Endothelial cell of umbilical vein (primary cell): ENCODE data around the gene ATF6B. TPM values are rescaled to one million over a fixed set of nuclear protein-coding genes. Genes with fewer than 3 reads are reported as not detected.

ENCODE experiments used
- BruUV-seq: library from RNA; stranded (reverse); fragments of 400-500 nt; replicated peaks from 2 replicates; lab custom pipeline; 2021; lab: Mats Ljungman, UMichigan
- CTCF ChIA-PET: fragments of 300-600, 350-600 bp; sonication (Branson Sonifier 250); formaldehyde crosslinking; loops from one replicate; lab custom pipeline; 2021; ENCODE audit warnings: antibody characterized with exemption, inconsistent platforms; lab: Charles Lee
- POLR2A ChIA-PET: fragments of 300-600, 350-600 bp; sonication (Branson Sonifier 250); formaldehyde crosslinking; loops from one replicate; lab custom pipeline; 2021; ENCODE audit warnings: antibody characterized with exemption, inconsistent platforms; lab: Charles Lee
- DNase-seq: peaks from one replicate; pipeline ENCODE4 v3.0.0-alpha.2; 2011; ENCODE audit warnings: low read depth, low spot score
- FAIRE-seq: peaks from 2 replicates; lab custom pipeline; 2011; peaks lifted over from hg19 to GRCh38; lab: Jason Lieb, UNC
- H2AFZ ChIP-seq: 2 replicates; pipeline ENCODE4 v1.6.0; 2012; ENCODE audit warnings: low read depth, low read length, control low read depth, inconsistent platforms
- H3K27ac ChIP-seq: 2 replicates; pipeline ENCODE4 v1.5.1; 2011; ENCODE audit warnings: low read depth, mild to moderate bottlenecking, control low read depth, low read length, moderate library complexity; ENCODE audit not compliant: insufficient read depth
- H3K27me3 ChIP-seq, 2 experiments: 2 replicates each; pipeline versions ENCODE4 v1.6.0 to v1.6.1; 2011; ENCODE audit warnings: low read length in 2 of 2, mixed read lengths in 1 of 2; ENCODE audit not compliant: control insufficient read depth in 2 of 2, insufficient read depth in 2 of 2
- H3K36me3 ChIP-seq, 2 experiments: 2 replicates in 1 of 2; 3 replicates in 1 of 2; pipeline ENCODE4 v1.5.1; 2011; ENCODE audit warnings: low read length in 2 of 2, mild to moderate bottlenecking in 1 of 2, moderate library complexity in 1 of 2; ENCODE audit not compliant: control insufficient read depth in 2 of 2, insufficient read depth in 2 of 2; ENCODE audit errors: extremely low read depth in 1 of 2
- H3K4me1 ChIP-seq: 3 replicates; pipeline ENCODE4 v1.5.1; 2011; ENCODE audit warnings: mild to moderate bottlenecking, low read length; ENCODE audit not compliant: control insufficient read depth, insufficient read depth; ENCODE audit errors: extremely low read depth
- H3K4me2 ChIP-seq: 2 replicates; pipeline ENCODE4 v1.6.1; 2011; ENCODE audit warnings: low read length, control low read depth, mixed read lengths; ENCODE audit not compliant: insufficient read depth
- H3K4me3 ChIP-seq, 3 experiments: fragments of 200-600 bp in 1 of 3; sonication (generic), shearing (Covaris generic) in 1 of 3; replicated peaks in 1 of 3; 2 replicates each; pipeline ENCODE4 v1.5.1; 2011 to 2016; ENCODE audit warnings: control low read depth in 3 of 3, low read length in 3 of 3, mild to moderate bottlenecking in 2 of 3, inconsistent platforms in 1 of 3, low read depth in 1 of 3, moderate library complexity in 1 of 3; ENCODE audit not compliant: insufficient read depth in 1 of 3
- H3K79me2 ChIP-seq: 2 replicates; pipeline ENCODE4 v1.6.0; 2012; ENCODE audit warnings: low read length, inconsistent platforms; ENCODE audit not compliant: control insufficient read depth, insufficient read depth
- H3K9ac ChIP-seq: replicated peaks from 2 replicates; pipeline ENCODE3; 2011; ENCODE audit warnings: low read length, control low read depth; ENCODE audit not compliant: insufficient read depth; ENCODE audit errors: extremely low read depth
- H3K9me1 ChIP-seq: replicated peaks from 3 replicates; pipeline ENCODE4 v1.6.0; 2011; ENCODE audit warnings: mild to moderate bottlenecking, low read length; ENCODE audit not compliant: control insufficient read depth, insufficient read depth; ENCODE audit errors: extremely low read depth
- H3K9me3 ChIP-seq: replicated peaks from 2 replicates; pipeline ENCODE4 v1.5.1; 2012; ENCODE audit warnings: low read length, inconsistent platforms; ENCODE audit not compliant: control insufficient read depth, insufficient read depth
- H4K20me1 ChIP-seq: replicated peaks from 2 replicates; pipeline ENCODE3; 2011; ENCODE audit warnings: mild to moderate bottlenecking, low read length; ENCODE audit not compliant: control insufficient read depth, insufficient read depth; ENCODE audit errors: extremely low read depth
- CTCF ChIP-seq, 2 donors: IDR thresholded peaks; 1 replicate in 1 of 2; 2 replicates in 1 of 2; pipeline ENCODE4 v1.5.1; 2011; ENCODE audit warnings: low read length in 2 of 2, mild to moderate bottlenecking in 2 of 2, moderate library complexity in 2 of 2, control low read depth in 1 of 2, inconsistent platforms in 1 of 2, low read depth in 1 of 2; ENCODE audit not compliant: insufficient read depth in 1 of 2; ENCODE audit errors: extremely low read depth in 1 of 2
- EZH2 ChIP-seq: IDR thresholded peaks from 2 replicates; pipeline ENCODE4 v1.6.1; 2012; ENCODE audit warnings: borderline replicate concordance, low read depth, mild to moderate bottlenecking, moderate library complexity, low read length, inconsistent platforms; ENCODE audit not compliant: severe bottlenecking
- FOS ChIP-seq: IDR thresholded peaks from 2 replicates; pipeline ENCODE4 v1.6.1; 2011; ENCODE audit warnings: mild to moderate bottlenecking, low read length, moderate library complexity, borderline replicate concordance; ENCODE audit not compliant: insufficient read depth
- GATA2 ChIP-seq: IDR thresholded peaks from 2 replicates; pipeline ENCODE4 v1.7.0; 2011; ENCODE audit warnings: low read depth, mild to moderate bottlenecking, moderate library complexity, mixed read lengths, low read length; ENCODE audit not compliant: insufficient read length, insufficient read depth
- JUN ChIP-seq: IDR thresholded peaks from 2 replicates; pipeline ENCODE4 v1.6.1; 2011; ENCODE audit warnings: borderline replicate concordance, low read depth; ENCODE audit not compliant: insufficient read length, insufficient read depth
- MAX ChIP-seq: IDR thresholded peaks from 2 replicates; pipeline ENCODE4 v1.6.1; 2011; ENCODE audit not compliant: insufficient read depth, insufficient read length
- MYC ChIP-seq: IDR thresholded peaks from one replicate; pipeline ENCODE4 v1.6.1; 2011; ENCODE audit warnings: mild to moderate bottlenecking, low read depth, low read length
- POLR2A ChIP-seq: IDR thresholded peaks from 2 replicates; pipeline ENCODE4 v1.6.1; 2012; ENCODE audit warnings: low read depth, mild to moderate bottlenecking, control low read depth, low read length
- POLR2AphosphoS5 ChIP-seq: IDR thresholded peaks from 2 replicates; pipeline ENCODE4 v1.6.1; 2012; ENCODE audit warnings: low read depth, mild to moderate bottlenecking, control low read depth, low read length, moderate library complexity; ENCODE audit not compliant: insufficient read depth
- dilution Hi-C: fragments of 300-500 bp; cut with MboI; formaldehyde crosslinking; loops from one replicate; pipeline ENCODE4 v1.15.0; 2019; ENCODE audit warnings: low sequenced_read_pairs; ENCODE audit not compliant: extremely low pct_ligation_motif_present
- intact Hi-C: fragments of 100-400 bp; cut with micrococcal nuclease; formaldehyde crosslinking; loops from one replicate; pipeline ENCODE4 v1.10.0; 2022
- polyA plus RNA-seq, 4 experiments: library from polyadenylated mRNA; depleted of rRNA in 3 of 4; stranded (reverse) in 3 of 4; unstranded in 1 of 4; fragments of >200 nt; gene quantifications; 2 replicates each; pipeline versions ENCODE4 v1.2.1 to v1.2.3, GENCODE V29; 2011 to 2012; ENCODE audit warnings: missing spikeins in 1 of 4
- total RNA-seq: library from RNA; stranded (reverse); gene quantifications from 2 replicates; pipeline ENCODE4 v1.2.3, GENCODE V29; 2021

ATF6B gene
- total and polyA plus RNA-seq, 2 donors (not counting 3 experiments of a cell fraction or from before 2014, with no cell fraction given), result 106 to 115 TPM

- H3K4me2 ChIP-seq, result no peak overlapping the region
- no peak overlapping the region for H3K9ac ChIP-seq
- no peaks in the 10 kb centered on the region for H3K9me1 ChIP-seq
- DNase-seq, result no peak
- BruUV-seq, result no TSS peak
- no peak overlapping the region for H3K4me3 ChIP-seq
- H2AFZ ChIP-seq, result no peak overlapping the region
- no peak for TF ChIP-seq POLR2A
- TF ChIP-seq GATA2, result no peak
- no peak for TF ChIP-seq JUN
- intact Hi-C loops (loop anchor here (10.0 kb wide), 1 partner anchor 300 kb away; no protein-coding TSS in a partner anchor), dilution Hi-C loops (no loop called here)
- H3K27me3 ChIP-seq, result peaks cover 2 to 3% of the 10 kb centered on the region in 2 experiments
- H3K79me2 ChIP-seq, result no peaks in the 10 kb centered on the region
- peaks cover 14 to 39% of the 10 kb centered on the region in 2 experiments for H3K36me3 ChIP-seq
- CTCF ChIA-PET, result interaction anchor here (1.0 kb wide), 1 partner anchor 78 kb away, joined by 3 read pairs; the partner anchor contains the start of gene GPSM3
- no peak overlapping the region for H3K27ac ChIP-seq
- no peaks in the 10 kb centered on the region for H3K9me3 ChIP-seq
- POLR2A ChIA-PET, result interaction anchor here (0.8 kb wide), 1 partner anchor 444 kb away, joined by 4 read pairs; no protein-coding TSS in a partner anchor
- no peaks in the 10 kb centered on the region for H3K4me1 ChIP-seq
- no peak for FAIRE-seq
- H4K20me1 ChIP-seq, result no peaks in the 10 kb centered on the region
Measured at GRCh38 chr6:32114796-32115195, 13.2 kb downstream of the ATF6B start.

GRCh38 chr6:32113386-32114352 lies 14.4 kb downstream of the ATF6B start:
- no peaks in the 10 kb centered on the region for H3K79me2 ChIP-seq
- peaks cover 14 to 35% of the 10 kb centered on the region in 2 experiments for H3K36me3 ChIP-seq
- dilution Hi-C loops, result no loop called here
- no peaks in the 10 kb centered on the region for H3K9me3 ChIP-seq
- no peak for FAIRE-seq
- no peak overlapping the region for H3K27ac ChIP-seq
- no peak for DNase-seq
- peaks cover 8 to 10% of the 10 kb centered on the region in 2 experiments for H3K27me3 ChIP-seq
- H3K4me2 ChIP-seq, result no peak overlapping the region
- no peak overlapping the region for H3K9ac ChIP-seq
- no peaks in the 10 kb centered on the region for H3K4me1 ChIP-seq
- intact Hi-C loops, result loop anchor here (10.0 kb wide), 1 partner anchor 301 kb away; no protein-coding TSS in a partner anchor
- ChIA-PET POLR2A (interaction anchor here (1.2 kb wide), 1 partner anchor 858 kb away, joined by 3 read pairs; no protein-coding TSS in a partner anchor), CTCF (no interaction called here)
- H4K20me1 ChIP-seq, result no peaks in the 10 kb centered on the region
- H3K9me1 ChIP-seq, result no peaks in the 10 kb centered on the region
- no peak overlapping the region for H2AFZ ChIP-seq
- no peak for TF ChIP-seq POLR2A
- TF ChIP-seq FOS, result no peak
- no peak for TF ChIP-seq MAX
- no peak for TF ChIP-seq POLR2AphosphoS5
- no peak for TF ChIP-seq JUN
- no peak for TF ChIP-seq MYC
- no peak for TF ChIP-seq CTCF (IDR thresholded peaks at IDR 0.05; ENCODE audit: extremely low read depth in 1 of 2, insufficient read depth in 1 of 2, low read depth in 1 of 2, low read length in 2 of 2)
- no peak for TF ChIP-seq GATA2
- TF ChIP-seq EZH2, result no peak
- no TSS peak for BruUV-seq
- no peak overlapping the region for H3K4me3 ChIP-seq
